Body of pancreas (tissue), 4 donors: ENCODE results near the gene FAM184B.

Experiments used
- POLR2A ChIP-seq, 3 donors: fragments of 450-650 bp; IDR thresholded peaks; one replicate each; pipeline ENCODE4 v1.6.1; 2016; ENCODE audit warnings: antibody characterized with exemption in 3 of 3, mild to moderate bottlenecking in 2 of 3
- TF ChIP-seq, protein P1 (sequence below), 7 experiments: fragments of 450-650 bp in 4 of 7; fragments of 200-600 bp in 3 of 7; sonication (generic) in 3 of 7; IDR thresholded peaks; one replicate each; pipeline ENCODE4 v1.5.1; 2016 to 2019; ENCODE audit warnings: antibody characterized with exemption in 7 of 7

DNA sequence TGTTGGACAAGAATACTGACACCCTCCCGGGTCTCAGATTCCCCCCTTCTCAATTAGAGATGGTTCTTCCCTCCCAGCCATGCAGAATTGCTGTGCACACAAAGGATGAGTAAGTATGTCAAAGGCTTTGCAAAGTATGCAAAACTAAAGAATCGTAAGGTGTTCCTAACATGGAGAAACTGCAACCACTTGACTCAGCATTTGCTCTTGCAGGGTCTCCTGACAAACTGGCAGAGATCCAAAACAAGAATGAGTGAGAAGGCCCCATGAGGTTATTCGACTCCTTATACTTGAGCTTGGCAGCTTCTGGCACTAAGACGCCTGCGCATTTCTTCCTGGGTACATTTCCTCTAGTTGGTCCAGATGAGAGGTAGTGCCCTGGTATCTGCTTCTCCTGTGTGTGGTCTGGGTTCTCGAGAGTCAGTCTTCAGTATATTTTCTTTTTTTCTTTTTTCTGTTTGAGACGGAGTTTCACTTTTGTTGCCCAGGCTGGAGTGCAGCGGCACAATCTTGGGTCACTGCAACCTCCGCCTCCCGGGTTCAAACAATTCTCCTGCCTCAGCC is 8.2 kb downstream of the FAM184B start:
- TF ChIP-seq, protein P1, sequence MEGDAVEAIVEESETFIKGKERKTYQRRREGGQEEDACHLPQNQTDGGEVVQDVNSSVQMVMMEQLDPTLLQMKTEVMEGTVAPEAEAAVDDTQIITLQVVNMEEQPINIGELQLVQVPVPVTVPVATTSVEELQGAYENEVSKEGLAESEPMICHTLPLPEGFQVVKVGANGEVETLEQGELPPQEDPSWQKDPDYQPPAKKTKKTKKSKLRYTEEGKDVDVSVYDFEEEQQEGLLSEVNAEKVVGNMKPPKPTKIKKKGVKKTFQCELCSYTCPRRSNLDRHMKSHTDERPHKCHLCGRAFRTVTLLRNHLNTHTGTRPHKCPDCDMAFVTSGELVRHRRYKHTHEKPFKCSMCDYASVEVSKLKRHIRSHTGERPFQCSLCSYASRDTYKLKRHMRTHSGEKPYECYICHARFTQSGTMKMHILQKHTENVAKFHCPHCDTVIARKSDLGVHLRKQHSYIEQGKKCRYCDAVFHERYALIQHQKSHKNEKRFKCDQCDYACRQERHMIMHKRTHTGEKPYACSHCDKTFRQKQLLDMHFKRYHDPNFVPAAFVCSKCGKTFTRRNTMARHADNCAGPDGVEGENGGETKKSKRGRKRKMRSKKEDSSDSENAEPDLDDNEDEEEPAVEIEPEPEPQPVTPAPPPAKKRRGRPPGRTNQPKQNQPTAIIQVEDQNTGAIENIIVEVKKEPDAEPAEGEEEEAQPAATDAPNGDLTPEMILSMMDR (IDR thresholded peaks at IDR 0.05): no peak
- no peak for TF ChIP-seq POLR2A (IDR thresholded peaks at IDR 0.05)
